Non-pigmented ciliary epithelial cell (primary cell): Measurements from ENCODE around the gene IQGAP1.
A peak's percentile ranks its signal among the peaks of the same experiment; 100 is the strongest.

ENCODE experiments used
- DNase-seq: peaks from one replicate; pipeline ENCODE4 v3.0.0-alpha.2; 2010; ENCODE audit warnings: low read depth

IQGAP1 gene

GRCh38 chr15:90442423-90442822, 54.4 kb downstream of the IQGAP1 start:
- no peak for DNase-seq

- DNase-seq = no peak
These were observed 61.2 kb downstream of the IQGAP1 start for GRCh38 chr15:90449206-90449735.

DNA sequence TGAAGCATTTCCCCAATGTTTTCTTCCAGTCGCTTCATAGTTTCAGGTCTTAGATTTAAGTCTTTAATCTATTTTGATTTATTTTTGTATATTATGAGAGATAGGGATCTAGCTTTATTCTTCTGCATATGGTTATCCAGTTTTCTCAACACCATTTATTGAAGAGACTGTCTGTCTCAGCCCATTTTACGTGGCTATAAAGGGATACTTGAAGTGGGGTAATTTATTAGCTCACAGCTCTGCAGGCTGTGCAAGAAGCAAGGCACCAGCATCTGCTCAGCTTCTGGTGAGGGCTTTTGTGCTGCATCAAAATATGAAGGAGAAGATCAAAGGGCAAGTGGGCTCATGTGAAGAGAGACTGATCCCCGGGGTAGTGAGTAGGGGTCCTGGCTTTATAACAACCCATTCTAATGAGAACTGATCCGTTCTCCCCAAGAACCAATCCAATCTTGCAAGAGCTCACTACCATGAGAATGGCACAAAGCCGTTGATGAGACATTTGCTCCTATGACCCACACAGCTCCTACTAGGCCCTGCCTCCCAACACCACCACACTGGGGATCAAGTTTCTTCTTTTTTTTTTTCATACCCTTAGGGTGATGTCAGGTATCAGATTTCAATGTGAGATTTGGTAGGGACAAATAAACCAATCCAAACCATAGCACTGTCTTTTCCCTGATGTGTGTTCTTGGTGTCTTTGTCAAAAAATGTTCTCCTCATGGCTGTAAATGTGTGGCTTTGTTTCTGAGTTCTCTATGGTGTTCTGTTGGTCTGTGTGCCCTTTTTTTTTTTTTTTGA, 63.2 kb downstream of the IQGAP1 start:
- DNase-seq = peak; percentile 53

DNA sequence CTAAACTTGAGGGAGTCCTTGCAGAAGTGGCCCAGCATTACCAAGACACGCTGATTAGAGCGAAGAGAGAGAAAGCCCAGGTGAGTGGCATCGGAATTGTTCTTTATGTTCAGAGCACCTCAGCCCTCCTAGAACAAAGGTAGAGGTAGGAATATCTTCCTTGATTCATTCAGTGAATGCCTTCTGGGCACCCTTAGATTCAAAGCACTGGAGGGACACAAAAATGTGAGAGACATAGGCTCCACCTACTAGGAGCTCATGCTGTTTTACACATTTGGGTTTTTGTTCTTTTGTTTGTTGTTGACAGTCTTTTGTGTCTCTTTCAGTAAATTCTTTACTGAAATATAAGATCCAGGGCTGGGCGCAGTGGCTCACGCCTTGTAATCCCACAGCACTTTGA, 68.2 kb downstream of the IQGAP1 start:
- no peak for DNase-seq

DNA sequence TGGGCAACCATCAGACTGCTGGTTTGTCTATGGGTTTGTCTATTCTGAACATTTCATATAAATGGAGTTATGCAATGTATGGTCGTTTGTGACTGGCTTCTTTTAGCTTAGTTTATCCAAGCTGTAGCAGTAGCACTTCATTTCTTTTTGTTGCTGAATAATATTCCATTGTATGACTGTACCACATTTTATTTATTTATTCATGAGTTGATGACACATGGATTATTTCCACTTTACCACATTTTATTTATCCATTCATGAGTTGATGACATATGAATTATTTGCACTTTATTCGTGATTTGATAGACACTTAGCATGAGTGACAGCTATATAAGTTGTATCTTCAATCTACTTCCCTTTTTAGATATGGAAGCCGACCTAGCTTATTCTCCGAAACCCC, 70.0 kb downstream of the IQGAP1 start:
- DNase-seq = no peak

- no peak for DNase-seq
These were observed 71.3 kb downstream of the IQGAP1 start for GRCh38 chr15:90459368-90459767.

DNA sequence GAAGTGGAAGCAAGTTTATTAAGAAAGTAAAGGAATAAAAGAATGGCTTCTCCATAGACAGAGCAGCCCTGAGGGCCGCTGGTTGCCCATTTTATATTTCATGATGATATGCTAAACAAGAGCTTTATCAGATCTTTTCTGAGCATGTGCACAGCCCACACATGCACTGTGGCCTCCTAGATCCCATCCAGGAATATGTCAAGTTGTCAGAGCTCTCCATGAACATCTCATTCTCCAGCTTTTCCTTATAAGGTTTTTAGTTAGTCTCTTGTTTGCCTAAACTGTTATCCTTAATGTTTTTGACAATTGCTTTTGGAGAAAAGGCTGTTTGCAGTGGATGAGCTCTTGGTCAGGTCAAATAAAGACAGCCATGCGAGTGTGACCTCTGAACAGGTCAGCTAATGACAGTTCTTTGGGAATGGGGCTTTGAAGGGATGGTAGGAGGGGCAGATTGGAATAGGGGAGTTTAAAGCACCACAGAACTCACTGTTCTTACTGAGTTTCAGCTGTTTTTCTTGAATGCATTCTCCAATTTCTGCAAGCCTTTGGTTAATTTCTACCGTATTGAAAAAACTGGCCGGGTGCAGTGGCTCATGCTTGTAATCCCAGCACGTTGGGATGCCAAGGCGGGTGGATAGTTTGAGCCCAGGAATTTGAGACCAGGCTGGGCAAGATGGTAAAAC, 72.2 kb downstream of the IQGAP1 start:
- DNase-seq = no peak

GRCh38 chr15:90463381-90463780, 75.3 kb downstream of the IQGAP1 start:
- peak; percentile 63 for DNase-seq

GRCh38 chr15:90465140-90465929, 77.3 kb downstream of the IQGAP1 start:
- DNase-seq = no peak

- no peak for DNase-seq
These were observed 78.0 kb downstream of the IQGAP1 start for GRCh38 chr15:90465930-90466567.

DNA sequence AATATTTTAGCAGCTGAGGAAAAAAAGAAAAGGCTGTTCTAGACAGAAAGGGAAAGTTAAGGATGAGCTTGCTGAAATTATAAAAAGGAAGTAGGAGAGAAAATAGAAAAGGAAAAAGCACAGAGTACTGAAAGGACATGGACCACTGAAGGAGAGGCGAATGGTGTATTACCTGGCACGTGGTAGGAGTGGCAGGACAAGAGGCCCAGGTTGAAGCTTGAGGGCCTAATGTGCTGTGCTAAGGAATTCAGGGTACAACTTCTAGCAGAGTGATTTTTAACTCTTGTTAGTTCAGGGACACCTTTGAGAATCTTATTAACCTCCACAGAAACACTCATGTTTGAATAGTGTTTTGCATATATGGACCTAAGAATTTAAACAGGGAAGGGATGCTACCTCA, 81.7 kb downstream of the IQGAP1 start:
- no peak for DNase-seq

DNA sequence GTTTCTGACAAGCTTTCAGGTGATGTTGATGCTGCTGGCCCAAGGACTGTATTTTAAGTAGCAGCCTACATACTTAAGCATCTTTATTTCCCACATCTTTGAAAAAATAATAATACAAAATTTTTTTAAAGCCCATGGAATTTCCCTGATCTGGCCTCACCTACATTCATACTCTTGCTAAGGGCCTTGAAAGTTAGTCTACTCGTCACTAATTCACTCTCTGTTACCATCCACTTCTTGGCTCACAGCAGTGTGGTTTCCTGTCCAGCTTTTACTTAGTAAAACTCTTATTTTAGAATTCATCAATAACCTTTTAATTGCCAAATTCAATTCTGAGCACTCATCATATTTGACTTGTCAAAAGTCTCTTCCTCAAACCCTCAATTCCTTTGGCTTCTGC, 82.4 kb downstream of the IQGAP1 start:
- no peak for DNase-seq

- DNase-seq = no peak
These were observed 83.1 kb downstream of the IQGAP1 start for GRCh38 chr15:90471126-90471525.

DNA sequence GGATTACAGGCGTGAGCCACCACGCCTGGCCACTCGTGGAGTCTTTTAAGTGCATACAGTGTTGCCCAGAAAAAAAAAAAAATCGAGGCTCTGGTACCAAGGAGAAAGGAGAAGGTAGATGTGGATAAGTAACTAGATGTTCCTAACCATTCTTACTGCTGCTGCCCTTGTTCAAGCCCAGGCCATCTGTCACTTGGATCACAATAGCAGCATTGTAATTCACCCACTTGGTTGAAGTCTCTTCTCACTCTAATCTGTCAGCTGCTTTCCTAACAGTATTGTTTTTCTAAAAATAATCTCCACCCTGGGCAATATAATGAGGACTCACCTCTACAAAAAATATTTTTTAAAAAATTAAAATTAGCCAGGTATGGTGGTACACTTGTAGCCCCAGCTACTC, 83.7 kb downstream of the IQGAP1 start:
- DNase-seq = no peak

GRCh38 chr15:90478846-90479481, 90.9 kb downstream of the IQGAP1 start:
- no peak for DNase-seq

GRCh38 chr15:90479656-90480055, 91.6 kb downstream of the IQGAP1 start:
- DNase-seq = no peak

GRCh38 chr15:90481023-90481422, 93.0 kb downstream of the IQGAP1 start:
- no peak for DNase-seq

DNA sequence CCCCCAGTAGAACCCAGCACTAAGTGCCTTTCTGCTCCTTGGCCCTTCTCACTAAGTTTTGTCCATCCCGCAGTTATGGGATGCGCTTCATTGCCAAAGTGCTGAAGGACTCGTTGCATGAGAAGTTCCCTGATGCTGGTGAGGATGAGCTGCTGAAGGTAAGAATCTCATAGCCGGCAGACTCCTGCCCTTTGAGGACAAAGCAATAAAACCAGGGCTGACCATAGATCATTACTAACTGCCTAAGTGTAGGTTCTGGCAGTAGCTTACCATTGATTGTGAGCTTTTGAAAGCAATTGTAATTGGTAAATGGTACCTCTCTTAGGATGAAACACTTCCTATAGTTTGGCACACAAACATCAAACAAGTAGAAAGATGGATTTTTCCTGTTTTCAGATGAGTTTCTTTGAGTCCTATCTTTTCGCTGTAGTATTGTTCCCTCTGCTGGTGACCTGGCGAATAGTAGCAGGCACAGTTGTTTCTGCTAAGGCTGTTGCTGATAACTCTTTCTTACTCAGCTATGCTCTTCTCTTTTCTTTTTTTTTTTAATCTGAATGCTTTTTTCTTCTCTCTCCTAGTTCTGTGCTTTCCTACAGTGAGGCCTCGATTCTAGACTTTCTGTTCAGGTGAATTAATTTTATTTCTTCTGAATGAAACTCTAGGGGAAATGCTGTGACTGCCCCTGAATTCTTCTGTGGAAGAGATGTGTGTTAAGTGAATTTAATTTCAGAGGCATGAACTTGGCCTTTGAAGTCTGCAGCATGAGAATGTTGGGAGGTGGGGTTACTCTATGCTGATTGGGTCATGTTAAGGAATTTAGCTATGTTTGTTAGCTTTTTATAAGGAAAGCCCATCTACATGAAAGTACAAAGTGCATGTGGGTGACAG, 94.3 kb downstream of the IQGAP1 start:
- DNase-seq = no peak

- no peak for DNase-seq
These were observed 94.9 kb downstream of the IQGAP1 start for GRCh38 chr15:90483012-90483307.

GRCh38 chr15:90483637-90484036, 95.6 kb downstream of the IQGAP1 start:
- no peak for DNase-seq

DNA sequence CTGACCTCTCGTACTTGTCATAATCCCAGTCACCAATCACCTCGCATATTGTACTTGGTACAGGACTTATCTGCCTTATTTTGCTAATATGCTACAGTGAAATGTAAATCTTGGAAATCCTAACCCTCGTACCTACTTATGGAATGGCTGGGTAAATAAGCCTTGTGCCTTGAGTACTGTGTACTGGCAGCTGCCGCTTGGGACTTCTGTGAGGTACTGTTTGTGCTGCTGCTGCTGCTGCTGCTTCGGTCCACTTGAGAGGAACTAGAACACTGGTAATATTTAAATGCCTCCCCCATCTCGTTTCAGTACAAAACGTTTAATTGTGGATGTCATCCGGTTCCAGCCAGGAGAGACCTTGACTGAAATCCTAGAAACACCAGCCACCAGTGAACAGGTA, 99.1 kb downstream of the IQGAP1 start:
- DNase-seq = no peak
